Immature natural killer cell (primary cell): Measurements from ENCODE around the gene GAA. TPM values are rescaled to one million over a fixed set of nuclear protein-coding genes. Genes with fewer than 3 reads are reported as not detected.
"Not testable (repeated sequence)": the region's sequence is repeated elsewhere in the genome, so short reads cannot be mapped to it uniquely, and the experiment has no call there.

Experiments used
- DNase-seq, 3 donors: peaks; one replicate each; pipeline ENCODE4 v3.0.0; 2022; ENCODE audit warnings: mixed read lengths in 1 of 3
- H3K27ac Mint-ChIP-seq, 6 donors: one replicate each; pipeline ENCODE4 v1.8.0; 2020; ENCODE audit warnings: mixed read lengths in 6 of 6, mild to moderate bottlenecking in 5 of 6, inconsistent platforms in 4 of 6, moderate library complexity in 3 of 6
- H3K27me3 Mint-ChIP-seq, 3 donors: one replicate each; pipeline ENCODE4 v1.8.0; 2020 to 2021; ENCODE audit warnings: low read depth in 3 of 3, mild to moderate bottlenecking in 3 of 3, mixed read lengths in 3 of 3, moderate library complexity in 3 of 3, inconsistent platforms in 1 of 3
- H3K36me3 Mint-ChIP-seq, 3 donors: one replicate each; pipeline ENCODE4 v1.8.0; 2020; ENCODE audit warnings: mixed read lengths in 3 of 3, inconsistent platforms in 2 of 3, mild to moderate bottlenecking in 2 of 3
- H3K4me1 Mint-ChIP-seq, 2 donors: one replicate each; pipeline ENCODE4 v1.8.0; 2020; ENCODE audit warnings: inconsistent platforms in 2 of 2, mild to moderate bottlenecking in 2 of 2, mixed read lengths in 2 of 2, moderate library complexity in 1 of 2
- H3K4me3 Mint-ChIP-seq, 5 donors: one replicate each; pipeline ENCODE4 v1.8.0; 2020; ENCODE audit warnings: mild to moderate bottlenecking in 5 of 5, mixed read lengths in 5 of 5, inconsistent platforms in 3 of 5, moderate library complexity in 3 of 5
- H3K9me3 Mint-ChIP-seq, 6 donors: one replicate each; pipeline ENCODE4 v1.8.0; 2020; ENCODE audit warnings: mild to moderate bottlenecking in 6 of 6, mixed read lengths in 6 of 6, inconsistent platforms in 4 of 6, moderate library complexity in 3 of 6
- polyA plus RNA-seq, 3 donors: library from polyadenylated mRNA; unstranded; fragments of 300-500 nt; fragmentation: Illumina TruSeq; gene quantifications; one replicate each; pipeline ENCODE4 v1.2.3, GENCODE V29; 2021

GAA gene
- polyA plus RNA-seq, 3 donors from 2014 or later: 14.7 to 20.0 (median 15.4) TPM

DNA sequence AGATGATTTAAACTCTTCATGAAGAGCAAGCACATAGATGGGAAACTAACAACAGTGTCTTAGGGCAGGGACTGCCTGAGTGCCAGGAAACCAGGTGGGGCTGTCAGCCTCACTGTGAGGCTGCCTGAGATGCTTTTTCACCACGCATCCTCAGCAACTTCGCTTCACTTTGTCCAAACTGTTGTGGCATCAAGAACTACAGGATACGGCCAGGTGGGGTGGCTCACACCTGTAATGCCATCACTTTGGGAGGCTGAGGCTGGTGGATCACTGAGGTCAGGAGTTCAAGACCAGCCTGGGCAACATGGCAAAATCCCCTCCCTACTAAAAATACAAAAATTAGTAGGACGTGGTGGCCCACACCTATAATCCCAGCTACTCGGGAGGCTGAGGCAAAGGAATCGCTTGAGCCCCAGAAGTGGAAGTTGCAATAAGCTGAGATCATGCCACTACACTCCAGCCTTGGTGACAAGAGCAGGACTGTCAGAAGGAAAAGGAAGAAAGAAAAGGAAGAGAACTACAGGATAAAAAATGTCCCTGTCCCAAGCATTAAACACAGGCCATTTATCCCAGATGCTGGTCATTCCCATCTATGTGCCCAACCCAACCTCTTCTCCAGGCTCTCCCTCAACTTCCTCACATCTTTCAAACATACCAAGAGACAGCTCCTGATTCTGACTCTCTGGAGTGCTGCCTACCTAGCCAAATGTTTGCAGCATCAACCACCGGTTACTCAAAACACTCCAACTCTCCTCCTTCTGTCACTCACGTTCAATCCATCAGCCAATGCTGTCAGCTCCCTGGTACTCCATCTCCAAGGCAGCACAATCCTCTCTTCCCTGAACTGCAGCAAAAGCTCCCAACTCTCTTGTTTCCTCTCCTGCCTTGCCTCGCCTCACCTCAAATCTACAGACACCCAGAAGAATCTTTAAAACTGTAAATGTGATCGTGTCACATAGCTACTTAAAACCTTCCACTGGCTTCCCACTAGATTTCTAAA, 44.0 kb downstream of the GAA start:
- Mint-ChIP-seq H3K4me1 (peaks cover 35 to 41% of the 10 kb centered on the region in 2 donors), H3K4me3 (peak overlapping the region; percentile 83 to 95 (median 86)), H3K27ac (peak overlapping the region; percentile 43 to 94 (median 85)), H3K36me3 (peaks cover 6 to 12% (median 7%) of the 10 kb centered on the region in 3 donors), H3K27me3 (peaks cover 4 to 14% (median 6%) of the 10 kb centered on the region in 3 donors), H3K9me3 (no peaks in the 10 kb centered on the region)
- DNase-seq: no peak

DNA sequence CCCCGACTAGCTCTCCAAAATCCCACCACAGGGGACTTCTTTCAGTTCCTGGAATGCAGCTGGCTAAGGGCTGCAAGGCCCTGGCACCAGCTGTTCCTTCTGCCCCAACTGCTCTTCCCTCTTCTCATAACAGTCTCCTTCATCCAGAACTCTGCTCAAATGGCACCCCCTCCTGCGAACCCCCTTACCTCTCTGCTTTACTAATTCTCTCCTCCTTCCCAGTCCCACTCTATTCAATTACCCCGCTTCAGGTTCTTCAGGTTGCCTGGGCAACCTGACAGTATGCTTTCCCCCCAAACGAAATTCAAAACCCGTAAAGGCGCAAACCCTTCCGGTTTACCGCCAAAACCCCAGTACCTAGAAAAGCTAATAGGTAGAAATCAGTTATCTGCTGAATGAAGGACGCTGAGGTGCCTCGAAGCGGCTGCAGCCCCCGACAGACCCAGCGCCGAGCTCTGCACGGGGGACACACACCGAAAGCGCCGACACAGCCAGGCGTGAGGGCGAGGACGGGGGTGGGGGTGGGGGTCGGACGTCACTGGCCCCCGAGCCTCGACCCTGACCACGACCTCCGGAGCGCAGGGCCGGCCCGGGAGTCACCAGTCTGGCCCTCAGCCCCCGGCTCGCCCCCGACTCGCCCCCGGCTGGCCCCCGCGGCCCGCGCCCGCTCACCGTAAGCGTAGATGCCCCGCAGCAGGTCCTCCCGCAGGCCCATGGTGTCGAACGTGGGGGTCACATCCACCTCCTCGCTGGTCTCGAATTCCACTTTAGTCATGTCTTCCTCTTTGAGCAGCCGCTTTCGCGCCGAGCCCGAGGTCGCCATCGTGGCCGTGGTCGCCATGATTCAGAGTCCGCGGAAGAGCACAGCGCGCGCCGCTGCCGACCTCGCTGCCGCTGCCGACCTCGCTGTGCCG, 45.0 kb downstream of the GAA start:
- Mint-ChIP-seq H3K4me3 (peak overlapping the region; percentile 96 to 100 (median 99)), H3K9me3 (no peaks in the 10 kb centered on the region), H3K36me3 (peaks cover 1 to 7% (median 4%) of the 10 kb centered on the region in 3 donors), H3K27me3 (peaks cover 4 to 14% (median 8%) of the 10 kb centered on the region in 3 donors), H3K27ac (peak overlapping the region; percentile 92 to 100 (median 98)), H3K4me1 (peaks cover 35 to 41% of the 10 kb centered on the region in 2 donors)
- DNase-seq: peak in 2 of 3 donors; percentile 12 to 13

GRCh38 chr17:80147035-80147822, 45.8 kb downstream of the GAA start, which contains the start of gene EIF4A3:
Gene EIF4A3, minus strand, starts transcription at chr17:80147128. Its CDS starts 167 bp downstream, at chr17:80146961.
- Mint-ChIP-seq H3K27me3 (peaks cover 4 to 14% (median 7%) of the 10 kb centered on the region in 3 donors), H3K36me3 (peaks cover 0 to 5% (median 4%) of the 10 kb centered on the region in 3 donors), H3K4me1 (peaks cover 39 to 41% of the 10 kb centered on the region in 2 donors), H3K27ac (peak within 1 kb of the TSS; percentile 92 to 100 (median 98)), H3K4me3 (peak within 1 kb of the TSS; percentile 96 to 100 (median 99)), H3K9me3 (no peaks in the 10 kb centered on the region)
- peak; percentile 94 to 95 (median 95) for DNase-seq

GRCh38 chr17:80151333-80151732, 50.0 kb downstream of the GAA start:
- peaks cover 5 to 12% (median 6%) of the 10 kb centered on the region in 6 donors for H3K9me3 Mint-ChIP-seq
- H3K36me3 Mint-ChIP-seq: peaks cover 0 to 7% (median 4%) of the 10 kb centered on the region in 3 donors
- no peak overlapping the region for H3K27ac Mint-ChIP-seq
- H3K4me3 Mint-ChIP-seq: peak overlapping the region in 1 of 5 donors; percentile 16
- H3K4me1 Mint-ChIP-seq: peaks cover 17 to 23% of the 10 kb centered on the region in 2 donors
- peaks cover 6 to 13% (median 8%) of the 10 kb centered on the region in 3 donors for H3K27me3 Mint-ChIP-seq
- DNase-seq: no peak

DNA sequence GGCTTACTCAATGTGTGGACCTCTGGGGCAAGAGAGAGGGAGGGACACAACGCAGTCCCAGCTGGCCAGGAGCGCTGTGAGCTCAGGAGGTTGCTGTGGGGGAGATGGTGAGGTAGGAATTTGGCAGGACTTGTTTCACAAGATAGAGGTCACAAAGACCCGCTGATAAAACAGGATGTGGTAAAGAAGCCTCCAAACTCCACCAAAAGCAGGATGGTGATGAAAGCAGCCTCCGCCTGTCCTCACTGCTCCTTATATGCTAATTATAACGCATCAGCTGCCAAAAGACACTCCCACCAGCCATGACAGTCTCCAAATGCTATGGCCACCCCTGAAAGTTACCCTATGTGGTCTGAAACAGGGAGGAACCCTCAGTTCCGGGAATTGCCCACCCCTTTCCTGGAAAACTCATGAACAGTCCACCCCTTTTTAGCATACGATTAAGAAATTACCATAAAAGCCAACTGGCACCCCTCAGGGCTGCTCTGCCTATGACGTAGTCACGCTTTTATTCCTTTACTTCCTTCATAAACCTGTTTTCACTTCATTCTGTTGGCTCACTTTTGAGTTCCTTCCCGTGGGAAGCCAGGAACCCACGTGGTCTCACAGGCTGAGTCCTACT, 50.8 kb downstream of the GAA start:
- H3K36me3 Mint-ChIP-seq: peaks cover 0 to 6% (median under 1%) of the 10 kb centered on the region in 3 donors
- no peak overlapping the region for H3K4me3 Mint-ChIP-seq
- H3K4me1 Mint-ChIP-seq: peaks cover 11 to 17% of the 10 kb centered on the region in 2 donors
- H3K27ac Mint-ChIP-seq: peak overlapping the region in 1 of 6 donors; percentile 61
- no peak for DNase-seq
- peaks cover 3 to 10% (median 6%) of the 10 kb centered on the region in 3 donors for H3K27me3 Mint-ChIP-seq
- peaks cover 5 to 15% (median 8%) of the 10 kb centered on the region in 6 donors for H3K9me3 Mint-ChIP-seq

GRCh38 chr17:80153004-80153403, 51.6 kb downstream of the GAA start:
- peaks cover 0 to 5% (median 0%) of the 10 kb centered on the region in 3 donors for H3K36me3 Mint-ChIP-seq
- peaks cover 5 to 15% (median 8%) of the 10 kb centered on the region in 6 donors for H3K9me3 Mint-ChIP-seq
- peaks cover 5 to 14% of the 10 kb centered on the region in 2 donors for H3K4me1 Mint-ChIP-seq
- DNase-seq: no peak
- no peak overlapping the region for H3K27ac Mint-ChIP-seq
- H3K4me3 Mint-ChIP-seq: no peak overlapping the region
- peaks cover 2 to 10% (median 4%) of the 10 kb centered on the region in 3 donors for H3K27me3 Mint-ChIP-seq

DNA sequence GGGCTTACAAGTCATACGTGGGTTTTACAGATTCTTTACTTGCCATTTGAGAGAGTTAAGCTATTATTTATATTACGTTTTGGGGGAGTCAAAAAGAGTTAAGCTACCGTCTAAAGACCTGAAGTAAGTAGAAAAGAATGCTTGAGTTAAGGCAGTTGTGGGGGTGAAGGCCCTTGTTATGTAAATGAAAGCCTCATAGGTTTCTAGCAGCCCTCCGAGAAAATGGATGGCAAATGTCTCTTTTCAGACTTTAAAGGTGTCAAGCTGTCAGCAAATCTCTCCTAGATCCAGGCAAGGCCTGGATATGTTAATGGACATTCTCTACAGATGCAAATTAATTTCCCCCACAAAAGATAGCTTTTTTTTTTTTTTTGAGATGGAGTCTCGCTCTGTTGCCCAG, 52.8 kb downstream of the GAA start:
- Mint-ChIP-seq H3K36me3 (peaks cover 0 to 5% (median 0%) of the 10 kb centered on the region in 3 donors), H3K4me3 (no peak overlapping the region), H3K27ac (no peak overlapping the region), H3K27me3 (peaks cover 2 to 10% (median 4%) of the 10 kb centered on the region in 3 donors), H3K4me1 (peaks cover 0 to 5% of the 10 kb centered on the region in 2 donors), H3K9me3 (peaks cover 5 to 15% (median 8%) of the 10 kb centered on the region in 6 donors)
- no peak for DNase-seq

DNA sequence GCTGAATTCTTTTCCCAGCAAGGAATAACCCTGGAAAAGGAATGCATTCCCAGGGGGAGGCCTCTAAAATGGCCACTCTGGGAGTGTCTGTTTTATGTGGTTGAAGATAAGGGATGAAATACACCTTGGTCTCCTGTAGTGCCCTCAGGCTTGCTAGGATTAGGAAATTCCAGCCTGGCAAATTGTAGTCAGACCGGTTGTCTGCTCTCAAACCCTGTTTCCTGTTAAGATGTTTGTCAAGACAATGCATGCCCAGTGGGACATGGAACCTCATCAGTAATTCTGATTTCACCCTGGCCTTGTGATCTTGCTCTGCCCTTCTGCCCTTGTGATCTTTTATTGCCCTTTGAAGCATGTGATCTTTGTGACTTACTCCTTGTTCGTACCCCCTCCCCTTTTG, 54.2 kb downstream of the GAA start:
- H3K9me3 Mint-ChIP-seq: peaks cover 5 to 15% (median 8%) of the 10 kb centered on the region in 6 donors
- H3K36me3 Mint-ChIP-seq, H3K4me1 Mint-ChIP-seq, DNase-seq, H3K27ac Mint-ChIP-seq, H3K4me3 Mint-ChIP-seq: not testable (repeated sequence)
- H3K27me3 Mint-ChIP-seq: peaks cover 3 to 12% (median 4%) of the 10 kb centered on the region in 3 donors

GRCh38 chr17:80158846-80159245, 57.5 kb downstream of the GAA start:
- H3K4me1 Mint-ChIP-seq: no peaks in the 10 kb centered on the region
- no peak overlapping the region for H3K4me3 Mint-ChIP-seq
- H3K36me3 Mint-ChIP-seq: peaks cover 0 to 5% (median 0%) of the 10 kb centered on the region in 3 donors
- H3K27ac Mint-ChIP-seq: no peak overlapping the region
- peaks cover 2 to 13% (median 4%) of the 10 kb centered on the region in 3 donors for H3K27me3 Mint-ChIP-seq
- H3K9me3 Mint-ChIP-seq: peaks cover 5 to 15% (median 8%) of the 10 kb centered on the region in 6 donors
- DNase-seq: no peak

- DNase-seq: no peak
- Mint-ChIP-seq H3K36me3 (peaks cover 0 to 5% (median 0%) of the 10 kb centered on the region in 3 donors), H3K4me1 (no peaks in the 10 kb centered on the region), H3K27ac (no peak overlapping the region), H3K9me3 (peaks cover 4 to 11% (median 7%) of the 10 kb centered on the region in 6 donors), H3K4me3 (peak overlapping the region in 1 of 5 donors; percentile 44), H3K27me3 (peaks cover 2 to 11% (median 6%) of the 10 kb centered on the region in 3 donors)
Measured at GRCh38 chr17:80160536-80160935, 59.2 kb downstream of the GAA start.

GRCh38 chr17:80163336-80163735, 62.0 kb downstream of the GAA start:
- Mint-ChIP-seq H3K4me1 (no peaks in the 10 kb centered on the region), H3K9me3 (no peaks in the 10 kb centered on the region), H3K36me3 (no peaks in the 10 kb centered on the region), H3K27ac (no peak overlapping the region), H3K27me3 (peaks cover 2 to 5% (median 2%) of the 10 kb centered on the region in 3 donors), H3K4me3 (no peak overlapping the region)
- DNase-seq: no peak

GRCh38 chr17:80164185-80164584, 62.8 kb downstream of the GAA start:
- Mint-ChIP-seq H3K36me3 (no peaks in the 10 kb centered on the region), H3K4me1 (no peaks in the 10 kb centered on the region), H3K4me3 (no peak overlapping the region), H3K9me3 (no peaks in the 10 kb centered on the region), H3K27ac (no peak overlapping the region), H3K27me3 (peaks cover 2 to 5% (median 2%) of the 10 kb centered on the region in 3 donors)
- no peak for DNase-seq
